ENCODE results near the gene UBAC2.

- no peak for TF ChIP-seq POLR2A (IDR thresholded peaks at IDR 0.05; ENCODE audit: low read depth, low read length)
- no peak for TF ChIP-seq TAF1 (IDR thresholded peaks at IDR 0.05; ENCODE audit: borderline replicate concordance, low read depth, low read length)
These were observed 114.1 kb downstream of the UBAC2 start for GRCh38 chr13:99314640-99315176.
